Psoas muscle (tissue), 8 donors: ENCODE measurements around the gene ALOX12B. TPM values are rescaled to one million over a fixed set of nuclear protein-coding genes. Genes with fewer than 3 reads are reported as not detected.

Experiments used
- ATAC-seq, 4 donors: fragments of 200-7000 bp; cut with Tn5 transposase; one replicate each; pipeline ENCODE4 v1.9.1; 2020; ENCODE audit warnings: moderate library complexity in 3 of 4, mild to moderate bottlenecking in 2 of 4
- DNase-seq, 2 donors: peaks; one replicate each; pipeline ENCODE4 v3.0.0-alpha.2; 2020
- H3K27ac ChIP-seq: fragments of 200-600 bp; one replicate; pipeline ENCODE4 v1.8.0; 2022
- H3K27me3 ChIP-seq, 3 donors: fragments of 200-600 bp in 1 of 3; one replicate each; pipeline versions ENCODE4 v1.6.1 to v1.8.0; 2013 to 2022; ENCODE audit warnings: low read length in 2 of 3, mild to moderate bottlenecking in 2 of 3, moderate library complexity in 1 of 3; ENCODE audit not compliant: insufficient read depth in 3 of 3
- H3K36me3 ChIP-seq, 2 donors: fragments of 200-600 bp in 1 of 2; one replicate each; pipeline versions ENCODE4 v1.6.1 to v1.8.0; 2013 to 2022; ENCODE audit warnings: low read depth in 1 of 2, mild to moderate bottlenecking in 1 of 2, moderate library complexity in 1 of 2; ENCODE audit not compliant: insufficient read depth in 1 of 2
- H3K4me1 ChIP-seq: fragments of 200-600 bp; one replicate; pipeline ENCODE4 v1.8.0; 2022
- H3K4me3 ChIP-seq: fragments of 200-600 bp; one replicate; pipeline ENCODE4 v1.8.0; 2022; ENCODE audit warnings: mild to moderate bottlenecking
- H3K9me3 ChIP-seq: fragments of 200-600 bp; one replicate; pipeline ENCODE4 v1.8.0; 2022
- CTCF ChIP-seq: fragments of 200-600 bp; IDR thresholded peaks from one replicate; pipeline ENCODE4 v1.8.0; 2022; ENCODE audit warnings: antibody characterized with exemption
- WGBS, 3 donors: extraction: QIAGEN DNeasy Blood & Tissue Kit; methylation state at CpG; one replicate each; pipeline versions ENCODE4 v1.1.6 to v1.1.7; 2013; 5-methylcytosine and 5-hydroxymethylcytosine counted together
- intact Hi-C, 2 donors: fragments of 100-400 bp; cut with DNase I; formaldehyde crosslinking; loops; one replicate each; pipeline versions ENCODE4 v1.11.0 to v1.14.2; 2022
- polyA plus RNA-seq, 3 donors: library from polyadenylated mRNA; stranded (reverse); fragments of 200-250 nt; gene quantifications; one replicate each; pipeline ENCODE4 v1.2.3, GENCODE V29; 2013
- total RNA-seq, 4 donors: library from RNA; stranded (reverse); fragmentation: NEBNext Ultra II Directional in 2 of 4; extraction: Animal tissue kit (Norgen Biotek cat#: 25700) in 2 of 4; gene quantifications; one replicate each; pipeline versions ENCODE4 v1.2.1 to v1.2.4, GENCODE V29; 2021 to 2023
- donor health status: healthy with polysubstance abuse.
- donor health status: DM: no; HTN: no; CAD: no; lungs with moderate emphysema.
- donor health status: Bipolar disorder and iron deficiency.
- donor health status: healthy.
- donor health status: DM: yes; HTN: yes; CAD: no.
- donor health status: DM: no; HTN: no; CAD: no.
- donor health status: DM: no; HTN: no; CAD: no.
- donor health status: DM: yes; HTN: yes; CAD: no.

The ALOX12B gene
- total and polyA plus RNA-seq, 7 donors, result not detected

GRCh38 chr17:8076502-8077266 lies 10.8 kb downstream of the ALOX12B start:
- Histone ChIP-seq H3K36me3 (no peaks in the 10 kb centered on the region), H3K27me3 (peaks cover 0 to 76% (median 26%) of the 10 kb centered on the region in 3 donors), H3K9me3 (no peaks in the 10 kb centered on the region), H3K4me3 (no peak overlapping the region), H3K4me1 (peaks cover 19% of the 10 kb centered on the region), H3K27ac (no peak overlapping the region)
- 81 to 87% (median 82%) methylated on average over 13 of the region's 13 CpGs for WGBS, 3 donors
- ATAC-seq (no peak), DNase-seq (no peak)
- TF ChIP-seq CTCF, result no peak
- intact Hi-C loops, result no loop called here

GRCh38 chr17:8075574-8076342 lies 11.8 kb downstream of the ALOX12B start:
- Histone ChIP-seq H3K36me3 (no peaks in the 10 kb centered on the region), H3K4me3 (no peak overlapping the region), H3K4me1 (peaks cover 19% of the 10 kb centered on the region), H3K27me3 (peaks cover 0 to 85% (median 27%) of the 10 kb centered on the region in 3 donors), H3K9me3 (no peaks in the 10 kb centered on the region), H3K27ac (no peak overlapping the region)
- intact Hi-C loops, result no loop called here
- ATAC-seq (no peak), DNase-seq (no peak)
- 90 to 92% (median 91%) methylated on average over 14 of the region's 14 CpGs for WGBS, 3 donors
- TF ChIP-seq CTCF, result no peak

GRCh38 chr17:8075081-8075480 lies 12.4 kb downstream of the ALOX12B start:
- H3K9me3 ChIP-seq, result no peaks in the 10 kb centered on the region
- no peak overlapping the region for H3K27ac ChIP-seq
- H3K36me3 ChIP-seq, result no peaks in the 10 kb centered on the region
- no peak overlapping the region for H3K4me3 ChIP-seq
- ATAC-seq, result no peak
- H3K4me1 ChIP-seq, result peaks cover 17% of the 10 kb centered on the region
- H3K27me3 ChIP-seq, result peaks cover 0 to 86% (median 27%) of the 10 kb centered on the region in 3 donors
- no peak for DNase-seq
- TF ChIP-seq CTCF, result no peak
- whole genome bisulfite sequencing, 3 donors, result 82 to 83% (median 82%) methylated on average over 3 of the region's 3 CpGs
- intact Hi-C loops, result no loop called here

GRCh38 chr17:8074554-8074953 lies 13.0 kb downstream of the ALOX12B start:
- DNase-seq, result no peak
- H3K36me3 ChIP-seq, result no peaks in the 10 kb centered on the region
- H3K27ac ChIP-seq, result no peak overlapping the region
- intact Hi-C loops, result no loop called here
- peaks cover 0 to 85% (median 27%) of the 10 kb centered on the region in 3 donors for H3K27me3 ChIP-seq
- ATAC-seq, result no peak
- WGBS, 3 donors, result 33 to 36% (median 35%) methylated on average over 7 of the region's 7 CpGs
- no peak overlapping the region for H3K4me3 ChIP-seq
- H3K4me1 ChIP-seq, result peaks cover 15% of the 10 kb centered on the region
- TF ChIP-seq CTCF, result no peak
- no peaks in the 10 kb centered on the region for H3K9me3 ChIP-seq
